Measurements from ENCODE around the gene NDUFS6. TPM values are rescaled to one million over a fixed set of nuclear protein-coding genes. Genes with fewer than 3 reads are reported as not detected.

NDUFS6 gene
- total and polyA plus RNA-seq, 2 of the 4 experiments (the other 2 are of a cell fraction), result 10.4 to 69.0 TPM

DNA sequence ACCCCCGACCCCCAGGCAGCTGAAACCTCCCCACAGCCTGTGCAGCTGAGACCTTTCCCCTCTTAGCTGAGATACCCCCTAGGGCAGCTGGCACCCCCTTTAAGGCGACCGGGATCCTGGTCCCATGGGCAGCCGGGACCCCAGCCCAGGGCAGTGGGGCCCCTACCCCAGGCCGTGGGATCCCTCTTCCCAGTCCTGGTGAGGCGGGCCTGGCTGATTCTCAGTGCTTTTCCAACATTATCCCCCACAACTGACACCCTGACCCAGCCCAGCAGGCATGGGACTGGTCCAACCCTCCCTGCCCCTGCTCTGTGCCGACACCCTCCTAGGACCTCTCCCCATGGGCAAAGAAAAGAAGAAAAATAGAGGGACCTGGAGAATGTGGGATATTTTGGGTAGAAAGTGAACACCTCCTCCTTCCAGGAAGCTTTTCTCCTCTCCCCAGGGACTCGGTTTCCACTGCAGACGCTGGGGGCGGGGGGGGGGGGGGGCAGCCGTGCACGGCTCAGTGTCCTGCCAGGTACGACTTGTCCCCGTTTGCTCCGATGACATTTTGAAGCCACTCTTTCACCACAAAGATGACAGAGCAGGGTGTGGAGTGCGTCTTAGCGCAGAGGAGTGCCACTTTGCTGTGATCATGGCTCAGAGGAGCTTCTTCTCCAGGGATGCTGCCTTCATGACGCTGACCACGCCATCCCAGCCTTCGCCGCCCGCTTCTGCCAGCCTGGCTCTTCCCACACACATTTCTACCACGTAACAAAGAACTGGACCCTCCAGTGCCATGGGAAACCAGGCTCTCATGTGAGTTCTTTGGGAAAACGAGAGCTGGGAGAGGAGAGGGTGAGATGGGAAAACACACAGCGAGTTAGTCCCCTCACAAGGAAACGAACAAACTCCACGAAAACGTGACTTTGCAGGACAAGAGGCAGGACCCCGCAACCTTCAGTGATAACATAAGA is 49.1 kb upstream of the NDUFS6 start:
- Histone ChIP-seq H2BK120ac (ENCODE audit: low read depth, low read length) (no peak overlapping the region), H2AK5ac (ENCODE audit: low read depth, low read length) (no peak overlapping the region), H3K4me3 (ENCODE audit: insufficient read depth, low read depth, low read length) (no peak overlapping the region), H3K27ac (ENCODE audit: insufficient read depth, low read length) (no peak overlapping the region), H2BK20ac (ENCODE audit: low read depth, low read length) (no peak overlapping the region), H4K5ac (ENCODE audit: low read depth, low read length) (no peak overlapping the region), H3K18ac (ENCODE audit: low read depth, low read length) (no peak overlapping the region), H4K8ac (ENCODE audit: low read depth in 2 of 2, low read length in 2 of 2) (no peak overlapping the region), H3K9me1 (ENCODE audit: insufficient read depth, low read length) (no peaks in the 10 kb centered on the region), H2AFZ (replicated peaks; ENCODE audit: low read length, poor library complexity) (no peak overlapping the region), H2AK9ac (replicated peaks; ENCODE audit: low read depth, low read length, poor library complexity) (no peak overlapping the region), H2BK5ac (ENCODE audit: low read depth, low read length, poor library complexity, severe bottlenecking) (no peak overlapping the region), H3K4ac (ENCODE audit: low read depth, low read length) (no peak overlapping the region), H3K36me3 (ENCODE audit: control insufficient read depth, insufficient read depth, low read length) (no peaks in the 10 kb centered on the region), H4K91ac (ENCODE audit: insufficient read depth, low read depth, low read length) (no peak overlapping the region), H3K23ac (ENCODE audit: low read depth, low read length) (no peak overlapping the region), H4K20me1 (ENCODE audit: insufficient read depth, low read length) (no peaks in the 10 kb centered on the region; the same call in 1 of the 2 replicates), H3K4me1 (ENCODE audit: control insufficient read depth, insufficient read depth, low read length) (no peaks in the 10 kb centered on the region), H3K79me1 (ENCODE audit: low read depth in 1 of 2, low read length in 2 of 2) (no peaks in the 10 kb centered on the region), H3K9ac (ENCODE audit: low read depth, low read length) (no peak overlapping the region), H3K27me3 (ENCODE audit: control insufficient read depth, insufficient read depth, low read length) (peaks cover 13% of the 10 kb centered on the region; the same call in 1 of the 2 replicates), H3K14ac (replicated peaks; ENCODE audit: low read depth, low read length) (no peak overlapping the region), H2BK15ac (ENCODE audit: low read depth, low read length) (no peak overlapping the region), H3K56ac (ENCODE audit: extremely low read depth, insufficient read depth, low read length) (no peak overlapping the region), H3K4me2 (ENCODE audit: low read depth, low read length) (no peak overlapping the region), H3K9me3 (ENCODE audit: control insufficient read depth, insufficient read depth, low read length) (no peaks in the 10 kb centered on the region)
- POLR2A ChIA-PET (ENCODE audit: unreplicated experiment), result no interaction called here
- in situ Hi-C loops (cut with MboI; ENCODE audit: low sequenced_read_pairs) (no loop called here), dilution Hi-C loops (cut with HindIII; ENCODE audit: low sequenced_read_pairs, unreplicated experiment) (no loop called here), intact Hi-C loops (cut with micrococcal nuclease) (no loop called here)
- DNase-seq (no peak), ATAC-seq (ENCODE audit: low read depth) (no peak)
- CTCF ChIA-PET, result no interaction called here
- no TSS peak for BruUV-seq (replicated peaks)
- TF ChIP-seq SMC3 (IDR thresholded peaks at IDR 0.05; ENCODE audit: low read depth, low read length), result no peak
- TF ChIP-seq, protein P1, sequence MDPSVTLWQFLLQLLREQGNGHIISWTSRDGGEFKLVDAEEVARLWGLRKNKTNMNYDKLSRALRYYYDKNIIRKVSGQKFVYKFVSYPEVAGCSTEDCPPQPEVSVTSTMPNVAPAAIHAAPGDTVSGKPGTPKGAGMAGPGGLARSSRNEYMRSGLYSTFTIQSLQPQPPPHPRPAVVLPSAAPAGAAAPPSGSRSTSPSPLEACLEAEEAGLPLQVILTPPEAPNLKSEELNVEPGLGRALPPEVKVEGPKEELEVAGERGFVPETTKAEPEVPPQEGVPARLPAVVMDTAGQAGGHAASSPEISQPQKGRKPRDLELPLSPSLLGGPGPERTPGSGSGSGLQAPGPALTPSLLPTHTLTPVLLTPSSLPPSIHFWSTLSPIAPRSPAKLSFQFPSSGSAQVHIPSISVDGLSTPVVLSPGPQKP (IDR thresholded peaks at IDR 0.05; ENCODE audit: borderline replicate concordance, low read depth, low read length), result no peak
- TF ChIP-seq FOS (IDR thresholded peaks at IDR 0.05; ENCODE audit: low read depth, low read length), result no peak
- no peak for TF ChIP-seq RCOR1 (IDR thresholded peaks at IDR 0.05; ENCODE audit: insufficient replicate concordance, low read length)
- no peak for TF ChIP-seq RFX5 (IDR thresholded peaks at IDR 0.05; ENCODE audit: low read depth, low read length)
- TF ChIP-seq RAD21 (IDR thresholded peaks at IDR 0.05; ENCODE audit: low read length), result no peak
- TF ChIP-seq MAZ (IDR thresholded peaks at IDR 0.05; ENCODE audit: borderline replicate concordance, low read depth, low read length), result no peak
- TF ChIP-seq, protein P2, sequence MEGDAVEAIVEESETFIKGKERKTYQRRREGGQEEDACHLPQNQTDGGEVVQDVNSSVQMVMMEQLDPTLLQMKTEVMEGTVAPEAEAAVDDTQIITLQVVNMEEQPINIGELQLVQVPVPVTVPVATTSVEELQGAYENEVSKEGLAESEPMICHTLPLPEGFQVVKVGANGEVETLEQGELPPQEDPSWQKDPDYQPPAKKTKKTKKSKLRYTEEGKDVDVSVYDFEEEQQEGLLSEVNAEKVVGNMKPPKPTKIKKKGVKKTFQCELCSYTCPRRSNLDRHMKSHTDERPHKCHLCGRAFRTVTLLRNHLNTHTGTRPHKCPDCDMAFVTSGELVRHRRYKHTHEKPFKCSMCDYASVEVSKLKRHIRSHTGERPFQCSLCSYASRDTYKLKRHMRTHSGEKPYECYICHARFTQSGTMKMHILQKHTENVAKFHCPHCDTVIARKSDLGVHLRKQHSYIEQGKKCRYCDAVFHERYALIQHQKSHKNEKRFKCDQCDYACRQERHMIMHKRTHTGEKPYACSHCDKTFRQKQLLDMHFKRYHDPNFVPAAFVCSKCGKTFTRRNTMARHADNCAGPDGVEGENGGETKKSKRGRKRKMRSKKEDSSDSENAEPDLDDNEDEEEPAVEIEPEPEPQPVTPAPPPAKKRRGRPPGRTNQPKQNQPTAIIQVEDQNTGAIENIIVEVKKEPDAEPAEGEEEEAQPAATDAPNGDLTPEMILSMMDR (conservative IDR thresholded peaks at IDR 0.05; ENCODE audit: low read depth, low read length), result no peak
- TF ChIP-seq, protein P3, sequence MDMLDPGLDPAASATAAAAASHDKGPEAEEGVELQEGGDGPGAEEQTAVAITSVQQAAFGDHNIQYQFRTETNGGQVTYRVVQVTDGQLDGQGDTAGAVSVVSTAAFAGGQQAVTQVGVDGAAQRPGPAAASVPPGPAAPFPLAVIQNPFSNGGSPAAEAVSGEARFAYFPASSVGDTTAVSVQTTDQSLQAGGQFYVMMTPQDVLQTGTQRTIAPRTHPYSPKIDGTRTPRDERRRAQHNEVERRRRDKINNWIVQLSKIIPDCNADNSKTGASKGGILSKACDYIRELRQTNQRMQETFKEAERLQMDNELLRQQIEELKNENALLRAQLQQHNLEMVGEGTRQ (IDR thresholded peaks at IDR 0.05; ENCODE audit: low read depth, low read length), result no peak
- TF ChIP-seq BHLHE40 (IDR thresholded peaks at IDR 0.05; ENCODE audit: low read depth, low read length), result no peak
- TF ChIP-seq POLR2A (IDR thresholded peaks at IDR 0.05; ENCODE audit: low read depth, low read length), result no peak
- TF ChIP-seq MXI1 (IDR thresholded peaks at IDR 0.05; ENCODE audit: borderline replicate concordance, low read depth, low read length), result no peak
- TF ChIP-seq MAFK (IDR thresholded peaks at IDR 0.05; ENCODE audit: low read depth, low read length), result no peak
- TF ChIP-seq CHD1 (IDR thresholded peaks at IDR 0.05; ENCODE audit: low read depth, low read length), result no peak
- no peak for TF ChIP-seq NFE2L2 (IDR thresholded peaks at IDR 0.05; ENCODE audit: low read depth, low read length)
- WGBS, 2 experiments (ENCODE audit: extremely low coverage in 2 of 2, insufficient read length in 1 of 2), result no CpG with 5 or more reads among the region's 29 CpGs

All from IMR-90 (cell line).